ENCODE results near the gene TIPIN. TPM values are rescaled to one million over a fixed set of nuclear protein-coding genes. Genes with fewer than 3 reads are reported as not detected.
A peak's percentile ranks its signal among the peaks of the same experiment; 100 is the strongest.
"Not testable (repeated sequence)": the region's sequence is repeated elsewhere in the genome, so short reads cannot be mapped to it uniquely, and the experiment has no call there.

The TIPIN gene
- polyA plus RNA-seq, 1 donor = 10.3 TPM

DNA sequence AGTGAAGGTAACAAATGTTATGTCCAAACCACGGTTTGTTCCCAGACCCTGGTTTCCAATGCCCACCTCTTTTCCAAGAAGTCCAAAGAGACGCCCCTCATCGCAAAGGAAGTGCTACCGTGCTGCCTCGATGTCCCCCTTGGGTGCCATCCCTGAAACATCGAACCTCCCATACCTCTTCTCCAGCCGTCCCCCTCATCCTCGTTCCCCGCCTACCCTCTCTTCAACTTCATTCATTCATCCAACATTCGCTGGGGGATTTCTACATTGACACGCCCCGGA, 467 bp downstream of the TIPIN start:
- peak in 1 of 2 donors; percentile 7 for DNase-seq
- Histone ChIP-seq H3K36me3 (ENCODE audit: control insufficient read depth, insufficient read depth, low read length) (peaks cover 2% of the 10 kb centered on the region), H3K27me3 (ENCODE audit: control insufficient read depth, insufficient read depth, low read length) (no peaks in the 10 kb centered on the region), H3K9me3 (ENCODE audit: control insufficient read depth, low read depth, low read length) (no peaks in the 10 kb centered on the region), H3K4me3 (ENCODE audit: low read length) (peak overlapping the region; percentile 67), H3K27ac (ENCODE audit: low read length) (peak overlapping the region; percentile 50), H3K4me1 (ENCODE audit: control insufficient read depth, insufficient read depth, low read length) (peaks cover 12% of the 10 kb centered on the region)
- no CpG with 5 or more reads among the region's 12 CpGs for WGBS (ENCODE audit: insufficient coverage, low lambda C conversion rate)

DNA sequence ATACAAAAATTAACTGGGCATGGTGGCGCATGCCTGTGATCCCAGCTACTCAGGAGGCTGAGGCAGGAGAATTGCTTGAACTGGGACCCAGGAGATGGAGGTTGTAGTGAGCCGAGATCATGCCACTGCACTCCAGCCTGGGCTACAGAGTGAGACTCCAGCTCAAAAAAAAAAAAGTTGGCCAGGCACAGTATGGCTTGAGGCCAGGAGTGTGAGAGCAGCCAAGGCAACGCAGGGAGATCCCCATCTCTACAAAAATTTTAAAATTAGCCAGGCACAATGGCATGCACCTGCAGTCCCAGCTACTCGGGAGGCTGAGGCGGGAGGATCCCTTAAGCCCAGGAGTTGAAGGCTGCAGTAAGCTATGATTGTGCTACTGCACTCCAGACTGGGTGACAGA, 8.0 kb downstream of the TIPIN start:
- H3K4me3 ChIP-seq (ENCODE audit: low read length); H3K27me3 ChIP-seq (ENCODE audit: control insufficient read depth, insufficient read depth, low read length); H3K4me1 ChIP-seq (ENCODE audit: control insufficient read depth, insufficient read depth, low read length); H3K9me3 ChIP-seq (ENCODE audit: control insufficient read depth, low read depth, low read length); H3K27ac ChIP-seq (ENCODE audit: low read length); DNase-seq: not testable (repeated sequence)
- peaks cover 23% of the 10 kb centered on the region for H3K36me3 ChIP-seq (ENCODE audit: control insufficient read depth, insufficient read depth, low read length)
- WGBS (ENCODE audit: insufficient coverage, low lambda C conversion rate) = no CpG with 5 or more reads among the region's 5 CpGs

DNA sequence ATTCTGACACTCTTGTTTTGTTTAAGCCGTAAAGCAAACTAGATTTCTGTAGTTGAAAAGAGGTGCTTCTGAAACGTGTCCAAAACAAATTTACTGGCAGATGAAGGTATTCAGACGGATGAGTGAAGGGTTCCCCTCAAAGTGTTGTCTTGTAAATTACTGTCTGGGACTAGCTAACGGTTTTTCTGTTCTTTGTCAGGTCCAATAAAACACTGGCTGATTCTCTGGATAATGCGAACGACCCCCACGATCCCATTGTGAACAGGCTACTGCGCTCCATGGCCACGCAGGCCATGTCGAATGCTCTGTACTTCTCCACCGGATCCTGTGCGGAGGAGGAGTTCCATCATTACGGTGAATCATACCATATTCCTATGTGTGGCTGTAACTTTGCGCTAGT, 27.7 kb downstream of the TIPIN start:
- no peak for DNase-seq
- 80% methylated on average over 2 of the region's 14 CpGs for WGBS (ENCODE audit: insufficient coverage, low lambda C conversion rate)
- H3K4me3 ChIP-seq (ENCODE audit: low read length) = no peak overlapping the region
- no peaks in the 10 kb centered on the region for H3K9me3 ChIP-seq (ENCODE audit: control insufficient read depth, low read depth, low read length)
- no peaks in the 10 kb centered on the region for H3K4me1 ChIP-seq (ENCODE audit: control insufficient read depth, insufficient read depth, low read length)
- H3K36me3 ChIP-seq (ENCODE audit: control insufficient read depth, insufficient read depth, low read length) = peaks cover 46% of the 10 kb centered on the region
- H3K27ac ChIP-seq (ENCODE audit: low read length) = no peak overlapping the region
- H3K27me3 ChIP-seq (ENCODE audit: control insufficient read depth, insufficient read depth, low read length) = no peaks in the 10 kb centered on the region

DNA sequence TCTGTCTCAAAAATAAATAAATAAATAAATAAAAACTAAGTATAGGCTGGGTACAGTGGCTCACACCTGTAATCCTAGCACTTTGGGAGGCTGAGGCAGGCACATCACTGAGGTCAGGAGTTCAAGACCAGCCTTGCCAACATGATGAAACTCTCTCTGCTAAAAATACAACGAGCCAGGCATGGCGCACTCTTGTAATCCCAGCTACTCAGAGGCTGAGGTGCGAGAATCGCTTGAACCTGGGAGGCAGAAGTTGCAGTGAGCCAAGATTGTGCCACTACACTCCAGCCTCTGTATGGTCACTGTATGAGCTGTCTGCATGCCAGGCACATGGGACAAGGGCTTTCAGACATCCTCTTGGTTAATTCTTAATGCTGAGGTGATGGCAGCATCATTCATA, 28.7 kb downstream of the TIPIN start:
- DNase-seq = no peak
- H3K4me1 ChIP-seq (ENCODE audit: control insufficient read depth, insufficient read depth, low read length) = no peaks in the 10 kb centered on the region
- WGBS (ENCODE audit: insufficient coverage, low lambda C conversion rate) = no CpG with 5 or more reads among the region's 4 CpGs
- H3K9me3 ChIP-seq (ENCODE audit: control insufficient read depth, low read depth, low read length) = no peaks in the 10 kb centered on the region
- H3K27me3 ChIP-seq (ENCODE audit: control insufficient read depth, insufficient read depth, low read length) = no peaks in the 10 kb centered on the region
- peaks cover 47% of the 10 kb centered on the region for H3K36me3 ChIP-seq (ENCODE audit: control insufficient read depth, insufficient read depth, low read length)
- H3K4me3 ChIP-seq (ENCODE audit: low read length) = no peak overlapping the region
- no peak overlapping the region for H3K27ac ChIP-seq (ENCODE audit: low read length)

DNA sequence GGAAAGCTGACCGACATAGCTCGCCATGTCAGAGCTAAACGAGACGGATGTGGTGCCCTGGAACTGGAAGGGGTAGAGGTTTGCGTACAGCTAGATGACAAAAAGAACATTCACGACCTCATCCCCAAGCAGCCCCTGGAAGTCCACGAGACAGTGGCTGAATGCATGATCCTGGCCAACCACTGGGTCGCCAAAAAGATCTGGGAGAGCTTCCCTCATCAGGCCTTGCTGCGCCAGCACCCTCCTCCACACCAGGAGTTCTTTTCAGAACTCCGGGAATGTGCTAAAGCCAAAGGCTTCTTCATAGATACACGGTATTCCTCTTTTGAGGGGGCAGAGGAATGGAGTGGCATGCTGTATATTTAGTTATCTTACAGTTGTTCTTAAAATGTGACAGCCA, 30.4 kb downstream of the TIPIN start:
- Histone ChIP-seq H3K27ac (ENCODE audit: low read length) (no peak overlapping the region), H3K36me3 (ENCODE audit: control insufficient read depth, insufficient read depth, low read length) (peaks cover 52% of the 10 kb centered on the region), H3K27me3 (ENCODE audit: control insufficient read depth, insufficient read depth, low read length) (no peaks in the 10 kb centered on the region), H3K9me3 (ENCODE audit: control insufficient read depth, low read depth, low read length) (no peaks in the 10 kb centered on the region), H3K4me3 (ENCODE audit: low read length) (no peak overlapping the region), H3K4me1 (ENCODE audit: control insufficient read depth, insufficient read depth, low read length) (no peaks in the 10 kb centered on the region)
- no CpG with 5 or more reads among the region's 11 CpGs for WGBS (ENCODE audit: insufficient coverage, low lambda C conversion rate)
- no peak for DNase-seq

DNA sequence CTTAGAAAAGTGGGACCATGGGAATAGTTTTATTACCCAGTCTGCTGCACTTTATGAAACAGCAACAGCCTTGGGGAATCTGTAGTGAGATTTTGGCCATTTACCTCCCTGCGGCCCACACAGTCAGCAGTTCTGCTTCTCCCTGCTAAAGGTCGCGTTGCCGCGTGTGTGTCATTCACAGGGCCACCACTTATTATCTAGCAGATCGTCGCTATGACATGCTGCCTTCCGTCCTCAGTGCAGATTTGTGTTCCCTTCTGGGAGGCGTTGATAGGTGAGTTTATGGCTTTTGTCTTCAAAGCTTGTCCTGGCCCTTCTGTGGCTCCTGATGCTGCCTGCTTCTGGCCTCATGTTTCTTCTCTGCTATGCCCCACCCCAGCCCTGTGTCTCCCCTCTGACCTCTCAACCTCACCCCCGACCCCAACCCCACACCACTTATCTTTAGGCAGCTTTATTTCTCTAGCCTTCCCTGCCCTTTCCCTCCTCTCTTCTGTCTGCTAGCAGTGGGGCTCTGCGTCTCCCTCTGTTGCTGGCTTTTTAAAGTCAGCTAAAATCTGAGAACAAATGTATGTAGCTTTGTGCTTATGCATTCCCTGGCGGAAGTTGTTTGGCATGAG, 33.1 kb downstream of the TIPIN start:
- H3K4me3 ChIP-seq (ENCODE audit: low read length) = no peak overlapping the region
- peak; percentile 11 to 18 for DNase-seq
- no CpG with 5 or more reads among the region's 12 CpGs for WGBS (ENCODE audit: insufficient coverage, low lambda C conversion rate)
- no peak overlapping the region for H3K27ac ChIP-seq (ENCODE audit: low read length)
- no peaks in the 10 kb centered on the region for H3K4me1 ChIP-seq (ENCODE audit: control insufficient read depth, insufficient read depth, low read length)
- no peaks in the 10 kb centered on the region for H3K27me3 ChIP-seq (ENCODE audit: control insufficient read depth, insufficient read depth, low read length)
- no peaks in the 10 kb centered on the region for H3K9me3 ChIP-seq (ENCODE audit: control insufficient read depth, low read depth, low read length)
- peaks cover 52% of the 10 kb centered on the region for H3K36me3 ChIP-seq (ENCODE audit: control insufficient read depth, insufficient read depth, low read length)

DNA sequence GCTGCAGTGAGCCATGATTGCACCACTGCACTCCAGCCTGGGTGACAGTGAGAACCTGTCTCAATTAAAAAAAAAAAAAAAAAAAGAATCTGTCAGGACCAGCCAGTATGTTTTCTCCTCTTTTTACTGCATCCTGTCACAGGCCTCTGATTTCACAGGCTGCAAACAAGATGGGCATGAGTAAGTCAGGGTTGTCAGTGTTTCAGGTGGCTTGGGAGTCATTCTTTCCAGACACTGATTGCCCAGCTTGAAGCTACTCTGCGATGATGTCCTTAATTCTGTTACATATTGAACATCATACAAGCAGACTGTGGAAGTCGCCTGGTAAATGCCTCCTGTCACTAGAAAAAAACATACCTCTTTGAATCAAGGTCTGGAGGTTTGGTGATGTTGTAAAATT, 44.3 kb downstream of the TIPIN start:
- DNase-seq = no peak
- no CpG with 5 or more reads among the region's 2 CpGs for WGBS (ENCODE audit: insufficient coverage, low lambda C conversion rate)
- H3K27ac ChIP-seq (ENCODE audit: low read length) = no peak overlapping the region
- H3K9me3 ChIP-seq (ENCODE audit: control insufficient read depth, low read depth, low read length) = no peaks in the 10 kb centered on the region
- H3K27me3 ChIP-seq (ENCODE audit: control insufficient read depth, insufficient read depth, low read length) = no peaks in the 10 kb centered on the region
- H3K4me3 ChIP-seq (ENCODE audit: low read length) = no peak overlapping the region
- H3K4me1 ChIP-seq (ENCODE audit: control insufficient read depth, insufficient read depth, low read length) = no peaks in the 10 kb centered on the region
- peaks cover 81% of the 10 kb centered on the region for H3K36me3 ChIP-seq (ENCODE audit: control insufficient read depth, insufficient read depth, low read length)

DNA sequence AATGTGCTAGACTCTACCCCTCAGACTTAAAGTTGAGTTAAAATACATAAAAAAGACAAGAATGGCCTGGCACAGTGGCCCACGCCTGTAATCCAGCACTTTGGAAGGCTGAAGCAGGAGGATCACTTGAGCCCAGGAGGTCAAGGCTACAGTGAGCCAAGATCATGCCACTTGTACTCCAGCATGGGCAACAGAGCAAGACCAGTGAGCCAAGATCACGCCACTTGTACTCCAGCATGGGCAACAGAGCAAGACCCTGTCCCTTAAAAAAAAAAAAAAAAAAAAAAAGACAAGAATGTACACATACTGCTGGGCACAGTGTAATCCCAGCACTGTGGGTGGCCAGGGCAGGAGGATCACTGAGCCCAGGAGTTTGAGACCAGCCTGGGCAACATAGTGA, 45.7 kb downstream of the TIPIN start:
- H3K27ac ChIP-seq (ENCODE audit: low read length) = no peak overlapping the region
- no peak overlapping the region for H3K4me3 ChIP-seq (ENCODE audit: low read length)
- no CpG with 5 or more reads among the region's 2 CpGs for WGBS (ENCODE audit: insufficient coverage, low lambda C conversion rate)
- H3K27me3 ChIP-seq (ENCODE audit: control insufficient read depth, insufficient read depth, low read length) = no peaks in the 10 kb centered on the region
- no peak for DNase-seq
- H3K36me3 ChIP-seq (ENCODE audit: control insufficient read depth, insufficient read depth, low read length) = peaks cover 78% of the 10 kb centered on the region
- H3K9me3 ChIP-seq (ENCODE audit: control insufficient read depth, low read depth, low read length) = no peaks in the 10 kb centered on the region
- H3K4me1 ChIP-seq (ENCODE audit: control insufficient read depth, insufficient read depth, low read length) = no peaks in the 10 kb centered on the region

DNA sequence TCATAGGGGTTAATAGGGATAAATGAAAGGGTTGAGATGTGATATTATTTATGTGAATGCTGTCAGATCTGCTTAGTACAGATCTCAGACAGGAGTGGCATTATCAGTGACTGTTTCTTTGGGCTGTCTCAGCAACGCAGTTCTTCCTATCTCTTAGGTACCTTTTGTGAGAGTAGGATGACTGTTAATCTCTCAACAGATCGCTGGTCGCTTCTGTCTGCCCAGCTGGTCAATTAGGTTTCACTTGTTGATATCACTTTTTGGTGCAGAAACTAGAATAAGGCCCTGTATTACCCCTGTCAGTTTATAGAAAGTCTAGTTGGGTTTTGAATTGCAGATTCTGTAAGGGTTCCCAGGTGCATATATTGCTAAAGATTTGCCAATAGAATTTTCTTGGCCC, 46.7 kb downstream of the TIPIN start:
- DNase-seq = no peak
- Histone ChIP-seq H3K9me3 (ENCODE audit: control insufficient read depth, low read depth, low read length) (no peaks in the 10 kb centered on the region), H3K4me3 (ENCODE audit: low read length) (no peak overlapping the region), H3K27me3 (ENCODE audit: control insufficient read depth, insufficient read depth, low read length) (no peaks in the 10 kb centered on the region), H3K4me1 (ENCODE audit: control insufficient read depth, insufficient read depth, low read length) (no peaks in the 10 kb centered on the region), H3K27ac (ENCODE audit: low read length) (no peak overlapping the region), H3K36me3 (ENCODE audit: control insufficient read depth, insufficient read depth, low read length) (peaks cover 75% of the 10 kb centered on the region)
- WGBS (ENCODE audit: insufficient coverage, low lambda C conversion rate) = 100% methylated on average over 2 of the region's 3 CpGs

DNA sequence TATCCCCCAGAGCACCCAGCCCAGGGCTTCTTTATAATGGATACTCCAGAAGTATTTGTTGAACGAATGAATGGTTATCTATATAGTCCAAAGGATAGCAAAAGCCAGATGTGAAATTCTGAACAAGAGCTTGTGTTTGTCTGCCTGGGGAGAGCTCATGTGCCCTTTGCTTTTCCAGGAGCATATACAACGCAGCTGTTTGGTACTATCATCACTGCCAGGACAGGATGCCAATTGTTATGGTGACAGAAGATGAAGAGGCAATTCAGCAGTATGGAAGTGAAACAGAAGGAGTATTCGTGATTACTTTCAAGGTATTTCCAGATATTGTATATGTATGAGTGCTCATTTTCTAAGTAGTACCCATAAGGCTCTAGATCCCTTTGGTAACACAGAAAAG, 48.0 kb downstream of the TIPIN start:
- 100% methylated on average over 1 of the region's 3 CpGs for WGBS (ENCODE audit: insufficient coverage, low lambda C conversion rate)

DNA sequence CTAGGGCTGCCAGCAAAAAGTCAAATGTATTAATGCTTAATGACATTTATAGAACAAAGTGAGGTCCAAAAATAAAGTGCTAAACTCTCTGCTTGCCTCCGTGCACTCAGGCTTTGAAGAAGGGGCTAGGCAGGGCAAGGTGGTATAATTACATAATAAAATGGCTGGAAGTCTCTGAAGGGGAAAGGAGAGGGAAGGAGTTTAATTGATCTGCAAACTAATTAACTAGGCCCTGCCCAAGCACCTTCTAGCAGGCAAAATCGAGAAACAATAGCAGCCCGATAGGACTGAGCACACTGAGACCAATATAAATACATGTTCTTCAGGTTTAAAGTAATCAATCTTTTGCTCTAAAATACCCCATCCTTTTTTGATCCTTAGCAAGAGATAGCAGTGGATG, 50.1 kb downstream of the TIPIN start:
- no peak overlapping the region for H3K4me3 ChIP-seq (ENCODE audit: low read length)
- no peaks in the 10 kb centered on the region for H3K9me3 ChIP-seq (ENCODE audit: control insufficient read depth, low read depth, low read length)
- no peaks in the 10 kb centered on the region for H3K27me3 ChIP-seq (ENCODE audit: control insufficient read depth, insufficient read depth, low read length)
- no peak for DNase-seq
- H3K4me1 ChIP-seq (ENCODE audit: control insufficient read depth, insufficient read depth, low read length) = no peaks in the 10 kb centered on the region
- no peak overlapping the region for H3K27ac ChIP-seq (ENCODE audit: low read length)
- 83% methylated on average over 1 of the region's 3 CpGs for WGBS (ENCODE audit: insufficient coverage, low lambda C conversion rate)
- H3K36me3 ChIP-seq (ENCODE audit: control insufficient read depth, insufficient read depth, low read length) = peaks cover 53% of the 10 kb centered on the region

More for the DNA sequence above, 48.0 kb downstream of the TIPIN start:
- Histone ChIP-seq H3K9me3 (ENCODE audit: control insufficient read depth, low read depth, low read length) (no peaks in the 10 kb centered on the region), H3K27me3 (ENCODE audit: control insufficient read depth, insufficient read depth, low read length) (no peaks in the 10 kb centered on the region), H3K4me1 (ENCODE audit: control insufficient read depth, insufficient read depth, low read length) (no peaks in the 10 kb centered on the region), H3K36me3 (ENCODE audit: control insufficient read depth, insufficient read depth, low read length) (peaks cover 65% of the 10 kb centered on the region), H3K27ac (ENCODE audit: low read length) (no peak overlapping the region), H3K4me3 (ENCODE audit: low read length) (no peak overlapping the region)
- no peak for DNase-seq
